Hindlimb muscle (tissue), 1 donor: Measurements from ENCODE around the gene FHL2. TPM values are rescaled to one million over a fixed set of nuclear protein-coding genes. Genes with fewer than 3 reads are reported as not detected.
"Not testable (repeated sequence)": the region's sequence is repeated elsewhere in the genome, so short reads cannot be mapped to it uniquely, and the experiment has no call there.

ENCODE experiments used
- DNase-seq: peaks from one replicate; pipeline ENCODE4 v3.0.0-alpha.2; 2013
- polyA plus RNA-seq: library from polyadenylated mRNA; unstranded; fragments of 120-200 nt; gene quantifications from one replicate; pipeline ENCODE4 v1.2.1, GENCODE V29; 2013; ENCODE audit not compliant: insufficient read length

Gene FHL2, protein sequence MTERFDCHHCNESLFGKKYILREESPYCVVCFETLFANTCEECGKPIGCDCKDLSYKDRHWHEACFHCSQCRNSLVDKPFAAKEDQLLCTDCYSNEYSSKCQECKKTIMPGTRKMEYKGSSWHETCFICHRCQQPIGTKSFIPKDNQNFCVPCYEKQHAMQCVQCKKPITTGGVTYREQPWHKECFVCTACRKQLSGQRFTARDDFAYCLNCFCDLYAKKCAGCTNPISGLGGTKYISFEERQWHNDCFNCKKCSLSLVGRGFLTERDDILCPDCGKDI
- polyA plus RNA-seq = 52.4 TPM

DNA sequence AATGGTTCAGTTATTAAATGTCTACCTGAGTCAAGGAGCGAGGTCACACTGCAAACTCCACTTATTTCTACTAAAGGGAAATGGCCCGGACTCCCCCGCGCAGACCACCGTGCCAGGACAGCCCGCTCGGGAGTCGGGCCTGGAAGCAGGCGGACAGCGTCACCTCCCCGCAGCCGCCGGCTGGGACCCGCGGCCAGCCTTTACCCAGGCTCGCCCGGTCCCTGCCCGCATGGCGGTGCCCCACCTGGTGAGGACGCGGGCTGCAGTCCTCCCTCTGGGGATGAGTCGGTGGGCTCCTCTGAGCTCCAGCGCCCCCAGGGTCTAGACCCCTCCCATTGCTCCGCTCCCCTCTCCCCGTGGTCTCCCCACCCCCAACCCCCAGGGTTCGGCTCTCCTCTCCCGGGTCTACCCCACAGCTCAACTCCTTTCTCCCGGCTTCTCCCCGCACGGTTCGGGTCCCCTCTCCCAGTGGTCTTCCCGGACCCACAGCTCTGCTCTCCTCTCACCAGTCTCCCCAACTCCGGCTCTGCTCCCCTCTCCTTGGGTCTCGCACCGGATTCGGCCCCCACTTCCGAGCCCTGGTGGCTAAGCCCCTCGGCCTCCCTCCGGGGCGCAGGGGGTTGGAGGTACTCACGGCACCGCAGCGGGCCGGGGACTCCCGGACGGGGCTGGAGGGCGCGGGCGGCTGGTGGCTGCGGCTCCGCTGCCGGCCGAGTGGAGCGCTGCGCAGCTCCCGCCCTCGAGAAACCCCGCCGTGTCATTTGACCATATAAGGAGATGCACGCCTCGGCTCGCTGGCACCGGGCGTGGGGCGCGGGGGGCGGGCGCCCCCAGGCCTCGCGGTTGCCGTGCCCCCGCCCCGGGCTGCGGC, at the start of gene FHL2:
Gene FHL2, minus strand, starts transcription at position 716 of the 871 bp plus-strand sequence. CDS start 12,535 bp downstream, outside the sequence.
- DNase-seq = peak; percentile 76

DNA sequence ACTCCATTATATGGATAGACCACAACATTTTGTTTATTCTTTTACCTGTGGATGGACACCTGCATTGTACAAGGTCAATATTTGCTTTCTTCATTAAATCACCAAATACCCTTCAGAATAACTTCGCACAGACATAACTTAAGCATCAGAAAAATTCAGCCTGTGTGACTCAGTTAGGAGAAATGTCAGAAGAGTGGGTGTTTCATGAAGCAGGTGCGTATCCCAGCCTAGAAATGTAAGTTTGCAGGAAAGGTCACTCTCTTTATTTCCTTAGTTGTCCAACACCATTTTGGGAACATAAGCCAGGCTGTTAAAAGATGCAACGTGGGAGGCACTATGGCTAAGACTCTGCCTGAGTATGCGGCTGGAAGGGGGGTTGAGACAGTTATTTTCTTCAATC, 48.6 kb upstream of the FHL2 start:
- no peak for DNase-seq

DNA sequence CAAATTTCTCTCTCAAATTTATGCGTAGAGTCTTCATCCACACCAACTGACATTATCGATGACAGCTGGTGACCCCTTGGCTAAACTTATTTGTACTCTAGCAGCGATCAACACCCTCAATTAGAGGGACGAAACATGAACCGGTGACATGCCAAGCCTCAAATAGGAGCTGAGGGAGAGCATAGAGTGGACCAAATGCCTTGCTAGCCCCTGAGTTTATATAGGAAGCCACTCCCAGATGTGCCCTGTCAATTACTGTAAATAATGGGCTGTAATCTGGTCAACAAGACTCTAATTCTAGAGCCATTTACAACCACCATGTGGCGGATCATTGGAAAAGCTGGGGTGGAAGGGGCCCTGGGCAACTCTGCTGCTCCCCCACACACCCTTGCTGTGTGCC, 47.6 kb upstream of the FHL2 start:
- DNase-seq = no peak

DNA sequence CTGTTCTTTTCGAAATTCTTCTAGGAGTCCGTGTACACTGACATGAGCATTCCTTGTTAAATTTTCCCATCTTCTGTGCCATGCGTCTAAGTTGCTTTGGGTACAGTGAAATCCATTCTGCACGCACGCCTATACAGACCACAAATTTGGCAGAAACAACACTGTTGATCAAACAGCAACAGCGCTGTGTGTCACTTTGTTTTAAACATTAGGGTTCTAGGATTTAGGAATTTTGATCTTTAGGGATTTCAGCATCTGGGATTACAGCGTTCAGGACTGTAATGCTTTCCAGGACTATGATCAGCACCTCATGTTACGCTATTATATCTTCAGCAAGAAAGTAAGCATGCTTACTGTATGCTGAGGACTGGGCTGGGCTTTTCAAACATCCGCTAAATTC, 47.1 kb upstream of the FHL2 start:
- DNase-seq = no peak

DNA sequence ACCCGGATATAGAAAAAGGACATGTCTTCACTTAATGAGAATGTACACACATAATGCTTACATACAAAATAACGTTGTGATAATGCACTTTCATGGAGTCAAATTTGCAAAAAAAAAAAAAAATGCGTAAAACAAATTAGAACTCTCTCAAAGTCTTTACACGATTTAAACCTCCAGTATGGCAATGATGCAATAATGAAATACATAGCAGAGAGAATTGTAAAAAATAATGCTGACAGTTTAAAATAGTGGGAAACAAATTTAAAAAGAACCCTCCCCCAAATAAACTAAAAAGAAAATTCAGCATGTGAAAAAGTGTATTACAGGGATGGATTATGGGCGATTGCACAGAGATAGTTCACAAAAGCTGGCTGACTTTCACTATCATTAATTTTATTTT, 46.6 kb upstream of the FHL2 start:
- no peak for DNase-seq

DNA sequence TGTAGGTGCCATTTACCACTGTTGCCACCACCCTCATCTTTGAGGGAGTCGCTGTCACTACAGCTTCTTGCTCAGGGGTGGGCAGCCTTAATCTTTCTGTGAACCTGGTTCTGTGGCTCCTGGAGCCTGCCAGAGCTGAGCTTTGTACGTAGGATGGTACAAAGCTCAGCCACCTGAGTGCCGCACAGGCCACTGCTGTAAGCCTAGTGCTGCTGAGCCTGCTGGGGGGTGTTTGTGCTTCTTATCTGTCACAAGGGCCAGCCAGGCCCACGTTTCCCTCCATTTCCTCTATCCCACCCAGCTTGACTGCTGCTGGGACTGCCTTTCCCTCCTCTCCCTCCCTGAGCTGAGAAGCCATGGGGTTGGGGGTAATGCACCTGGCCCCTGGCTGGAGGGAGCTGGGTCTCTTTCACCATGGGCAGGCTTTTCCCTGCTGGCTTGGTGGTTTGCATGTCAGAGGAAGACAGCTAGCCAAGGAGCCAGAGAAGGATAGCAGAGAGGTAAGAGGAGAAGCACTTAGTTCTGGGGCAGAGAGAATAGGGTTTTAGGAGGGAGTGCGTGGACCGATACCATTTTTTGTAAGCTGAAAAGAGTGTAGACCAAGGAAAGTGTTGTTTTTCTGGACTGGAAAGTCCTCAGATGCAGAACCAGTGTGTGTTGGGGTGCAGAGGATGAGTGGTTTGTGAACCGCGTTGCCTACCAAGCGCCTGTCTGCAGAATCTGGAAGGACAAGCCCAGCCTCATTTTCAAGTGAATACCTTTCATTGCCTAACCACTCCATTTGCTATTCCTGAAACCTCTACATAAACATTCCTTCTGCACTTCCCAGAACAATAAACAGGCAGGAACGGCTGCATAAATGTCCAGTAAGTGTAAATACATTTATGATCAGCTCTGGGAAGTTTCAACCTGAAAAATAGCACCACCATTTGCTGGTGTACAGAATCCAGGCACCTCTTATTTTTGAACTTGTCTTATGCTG, 45.1 kb upstream of the FHL2 start:
- no peak for DNase-seq

DNA sequence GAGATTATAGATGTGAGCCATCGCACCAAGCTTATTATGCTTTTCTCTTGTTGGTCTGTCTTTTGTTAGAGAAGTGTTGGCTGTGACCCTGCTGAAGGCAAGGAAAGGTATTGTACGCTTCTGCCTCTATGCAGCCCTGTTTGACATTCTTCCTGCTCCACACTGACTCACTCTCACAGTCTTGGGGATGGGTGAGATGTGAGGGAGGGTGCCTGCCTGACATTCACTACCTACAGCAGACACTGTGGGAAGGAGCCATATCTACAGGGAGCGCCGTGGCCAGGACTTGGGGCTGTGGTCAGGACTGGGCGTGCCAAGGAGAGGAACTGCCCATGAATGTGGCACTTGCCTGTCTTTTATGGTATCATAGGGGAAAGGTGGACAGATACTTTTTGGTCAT, 43.9 kb upstream of the FHL2 start:
- DNase-seq = no peak

DNA sequence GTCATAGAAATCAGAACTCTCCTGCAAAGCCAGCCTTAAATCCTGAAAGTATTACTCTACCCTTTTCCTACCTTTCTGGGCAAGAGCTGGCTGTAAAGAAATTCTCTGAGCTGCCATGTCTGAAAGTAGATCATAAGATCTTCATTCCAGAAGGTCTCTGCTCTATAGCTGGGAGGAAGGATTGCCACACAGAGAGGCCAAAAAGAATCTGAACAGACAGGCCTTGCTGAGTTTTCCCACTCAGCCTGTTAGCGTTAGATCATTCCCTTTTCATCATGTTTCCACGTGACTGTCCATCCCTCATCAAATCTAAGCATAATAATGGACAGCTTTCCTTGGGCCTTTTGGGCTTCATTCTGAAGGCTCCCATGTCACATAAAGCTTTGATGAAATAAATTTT, 43.2 kb upstream of the FHL2 start:
- DNase-seq = no peak

DNA sequence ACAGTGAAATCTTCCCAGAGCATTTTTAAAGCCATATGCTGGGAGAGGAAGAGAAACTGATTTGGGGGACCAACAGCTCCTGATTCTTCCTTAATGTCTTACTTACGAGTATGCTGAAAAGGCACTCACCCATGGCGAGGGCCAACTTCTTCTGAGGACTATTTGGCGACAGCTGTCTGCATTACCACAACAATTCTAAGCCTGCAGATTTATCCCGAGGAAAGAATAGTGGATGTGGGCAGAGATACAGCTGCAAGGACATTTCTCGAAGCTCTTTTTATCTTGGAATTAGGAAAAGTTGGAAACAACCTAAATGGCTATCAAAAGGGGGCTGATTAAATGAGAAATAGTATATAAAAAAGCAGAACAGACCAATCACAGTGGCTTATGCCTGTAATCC, 40.3 kb upstream of the FHL2 start:
- no peak for DNase-seq

DNA sequence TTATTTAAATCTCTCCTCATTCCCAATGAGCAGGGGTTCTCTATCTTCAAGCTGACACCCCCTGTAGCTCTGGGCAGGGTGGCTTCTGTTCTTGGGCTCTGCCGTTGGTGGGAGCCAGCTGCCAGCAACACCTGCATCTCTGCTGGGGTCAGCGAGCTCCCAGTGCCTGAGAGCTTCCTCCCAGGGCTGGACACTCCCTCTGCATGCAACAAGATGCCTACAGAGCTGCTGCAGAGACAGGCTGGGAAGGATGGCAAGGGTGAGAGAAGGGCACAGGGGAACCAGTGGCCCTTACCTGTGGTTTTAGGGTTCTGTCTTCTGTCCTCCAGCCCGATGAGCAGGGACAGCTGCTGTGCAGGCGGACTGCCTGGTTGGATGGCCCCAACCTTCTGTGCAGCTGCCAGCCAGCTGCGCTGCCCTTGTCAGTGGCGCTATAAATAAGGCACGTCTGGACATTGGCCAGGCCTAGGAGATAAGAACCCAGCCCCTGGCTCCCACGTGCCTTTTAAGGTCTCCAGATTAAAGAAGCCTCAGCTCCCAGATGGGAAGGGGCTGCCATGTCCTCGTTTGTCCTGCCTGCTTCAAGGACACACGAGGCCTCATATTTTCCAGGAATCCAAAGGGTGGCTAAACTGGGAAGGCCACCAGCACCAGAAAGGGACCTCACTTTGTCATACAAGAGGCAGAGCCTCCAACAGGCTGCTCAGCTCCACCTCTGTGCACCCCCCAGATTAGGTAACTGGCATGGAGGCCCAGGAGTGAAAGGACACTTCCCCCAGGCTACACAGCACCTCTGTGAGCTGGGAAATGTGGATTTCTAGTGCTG, 39.5 kb upstream of the FHL2 start:
- DNase-seq = peak; percentile 63

DNA sequence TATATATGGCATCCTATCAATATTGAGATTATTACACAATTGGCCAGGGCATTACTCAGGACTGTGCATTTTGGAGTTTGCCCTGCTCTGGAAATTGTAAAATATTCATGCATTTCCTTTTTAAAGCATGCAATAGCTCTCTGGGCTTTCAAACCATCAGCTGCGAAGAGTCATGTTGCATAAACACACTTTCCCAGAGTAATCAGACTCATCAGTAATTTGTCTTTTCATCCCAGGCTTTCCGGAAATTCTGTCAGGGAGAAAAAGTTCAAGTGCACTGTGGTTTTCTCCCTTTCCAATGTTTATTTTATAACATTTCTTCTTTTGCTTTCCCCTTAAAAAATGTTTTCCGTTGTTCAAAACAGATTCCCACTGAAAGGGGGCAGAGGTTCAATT, 38.9 kb upstream of the FHL2 start:
- no peak for DNase-seq

DNA sequence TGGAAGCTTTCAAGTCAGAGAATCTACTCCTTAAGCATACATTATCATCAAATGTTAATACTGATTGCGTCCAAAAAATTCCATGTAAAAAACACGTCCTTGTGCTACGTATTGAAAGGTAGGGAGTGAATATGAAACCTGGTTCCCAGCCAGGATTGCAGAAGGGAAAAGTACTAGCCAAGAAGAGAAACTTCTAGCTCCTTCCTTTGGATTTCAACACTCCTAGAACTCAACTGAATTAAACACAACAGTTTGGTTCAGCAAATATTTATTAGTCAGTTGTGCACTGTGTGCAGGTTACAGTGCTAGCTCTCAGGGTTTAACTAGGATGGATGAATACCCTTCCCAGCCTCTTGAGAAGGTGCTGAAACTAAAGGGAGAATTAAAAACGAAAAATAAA, 33.9 kb upstream of the FHL2 start:
- DNase-seq = no peak

DNA sequence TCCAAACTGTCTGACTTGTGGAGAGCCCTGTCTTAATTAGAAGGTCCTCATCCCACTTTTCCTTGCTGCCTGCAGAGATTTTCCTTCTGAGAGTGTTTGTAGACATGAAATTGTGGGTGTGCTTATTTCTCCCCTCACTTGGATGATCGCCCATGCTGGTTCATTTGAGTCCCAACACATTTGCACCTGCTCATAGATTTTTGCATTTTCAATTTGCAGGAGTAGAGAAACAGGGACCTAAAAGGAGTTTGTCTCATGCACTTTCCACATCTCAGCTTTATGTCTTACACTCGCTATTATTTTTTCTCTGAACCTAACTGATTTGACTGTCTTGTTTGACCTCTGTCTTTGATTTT, 33.2 kb upstream of the FHL2 start:
- DNase-seq = no peak

DNA sequence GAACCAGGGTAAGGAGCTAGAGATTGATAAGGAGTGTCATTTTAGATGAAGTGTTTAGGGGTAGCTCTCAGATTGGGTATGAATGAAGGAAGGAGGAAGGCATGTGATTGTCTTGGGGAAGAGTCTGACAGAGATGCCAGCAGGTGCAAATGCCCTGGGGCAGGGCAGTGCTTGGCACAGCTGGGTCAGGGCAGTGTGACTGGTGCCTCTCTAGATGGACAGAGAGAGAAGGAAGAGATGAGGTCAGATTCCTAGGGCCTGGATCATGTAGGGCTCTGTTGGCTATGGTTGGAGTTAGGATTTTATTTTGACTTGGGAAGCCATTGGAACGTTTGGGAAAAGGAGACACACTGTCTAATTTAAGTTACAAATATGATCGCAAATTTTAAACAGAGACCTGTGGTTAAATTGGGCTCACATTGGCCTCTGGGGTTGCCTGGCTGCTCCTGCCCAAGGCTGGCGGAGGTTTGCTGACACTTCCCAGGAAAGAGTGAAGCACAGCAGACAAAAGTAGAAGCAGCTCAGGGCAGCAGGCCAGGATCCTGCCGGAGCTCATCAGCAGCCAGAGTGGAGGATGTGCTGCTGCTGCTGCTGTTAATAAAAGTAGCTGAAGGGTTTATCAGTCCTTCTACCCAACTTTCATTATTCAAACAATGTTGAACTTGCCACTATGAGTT, 32.7 kb upstream of the FHL2 start:
- DNase-seq = peak; percentile 74

DNA sequence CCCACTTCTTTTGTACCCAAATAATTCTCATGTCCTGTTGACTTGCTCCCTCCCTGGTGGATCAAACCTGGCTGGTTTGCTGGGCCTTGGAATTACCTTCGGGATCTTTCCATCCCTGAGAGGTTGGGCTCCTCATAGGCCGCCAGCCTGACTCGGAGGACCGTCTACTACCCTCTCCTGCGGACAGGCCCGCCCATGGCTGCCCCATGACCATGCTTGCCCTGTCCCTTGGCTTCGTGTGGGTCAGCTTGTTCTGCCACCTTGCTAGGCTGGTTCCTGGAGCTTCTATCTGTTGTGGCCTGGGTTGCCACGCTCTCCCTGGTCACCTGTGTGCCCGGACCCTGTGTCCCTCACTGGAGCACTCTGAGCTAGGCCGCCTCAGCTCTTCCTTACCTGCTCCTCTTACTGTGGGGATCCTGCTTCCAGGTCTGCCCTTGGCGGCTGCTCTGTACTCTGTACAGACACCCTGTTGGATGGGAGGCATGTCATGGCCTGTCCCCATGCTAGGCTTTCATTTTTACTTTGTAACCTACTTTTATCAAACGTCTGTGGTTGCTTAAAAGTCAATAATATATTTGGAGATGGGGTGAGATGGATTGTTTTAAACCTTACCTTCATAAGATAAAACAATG, 29.7 kb upstream of the FHL2 start:
- no peak for DNase-seq

DNA sequence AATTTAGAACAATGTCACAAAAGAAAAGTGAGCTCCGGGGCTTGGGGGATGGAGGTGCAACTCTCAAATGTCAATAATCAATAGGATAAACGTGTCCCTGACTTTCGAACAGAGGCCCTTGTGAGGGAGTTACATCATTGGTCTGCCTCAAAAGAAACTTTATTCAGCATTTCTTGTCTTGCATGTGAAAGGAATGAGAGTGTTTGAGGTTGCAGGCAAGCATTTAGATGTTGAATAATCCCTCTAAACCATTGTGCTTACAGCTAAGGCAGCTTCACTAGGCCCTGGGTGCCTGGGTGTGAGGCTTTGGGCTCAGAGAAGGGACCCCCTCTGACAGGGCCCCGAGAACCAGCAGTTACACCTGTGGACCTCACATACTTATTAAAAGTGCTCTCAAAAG, 28.6 kb upstream of the FHL2 start:
- DNase-seq = no peak

DNA sequence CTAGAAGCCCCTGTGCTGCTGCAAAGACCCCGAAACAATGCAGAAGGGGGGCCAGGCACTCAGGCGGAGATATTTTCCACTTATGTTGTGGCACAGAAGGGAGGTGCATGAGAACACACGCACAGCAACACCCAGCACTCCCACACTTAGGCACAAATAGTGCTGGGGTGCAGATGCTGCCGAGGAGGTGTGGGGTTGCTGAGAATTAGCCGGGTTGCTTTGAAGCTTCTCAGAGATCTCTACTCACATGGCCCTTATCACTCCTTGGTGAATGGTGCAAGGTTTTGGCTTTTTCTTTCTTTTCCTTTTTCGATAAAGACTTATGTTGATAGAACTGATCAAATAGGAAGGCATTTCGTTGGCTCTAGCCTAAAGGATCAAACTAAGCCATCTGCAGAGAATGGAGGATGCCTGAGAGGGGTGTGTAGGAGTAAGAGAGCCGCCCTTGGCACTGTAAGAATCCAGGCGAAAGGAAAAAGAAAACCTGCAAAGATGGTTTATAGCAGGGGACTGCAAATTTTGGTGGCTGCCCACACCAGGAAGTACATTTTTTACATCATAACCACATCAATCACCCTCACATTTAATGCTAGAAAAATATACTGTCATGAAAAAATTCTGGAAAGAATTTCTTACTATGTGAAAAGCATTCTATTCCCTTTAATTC, 27.9 kb upstream of the FHL2 start:
- DNase-seq = no peak

DNA sequence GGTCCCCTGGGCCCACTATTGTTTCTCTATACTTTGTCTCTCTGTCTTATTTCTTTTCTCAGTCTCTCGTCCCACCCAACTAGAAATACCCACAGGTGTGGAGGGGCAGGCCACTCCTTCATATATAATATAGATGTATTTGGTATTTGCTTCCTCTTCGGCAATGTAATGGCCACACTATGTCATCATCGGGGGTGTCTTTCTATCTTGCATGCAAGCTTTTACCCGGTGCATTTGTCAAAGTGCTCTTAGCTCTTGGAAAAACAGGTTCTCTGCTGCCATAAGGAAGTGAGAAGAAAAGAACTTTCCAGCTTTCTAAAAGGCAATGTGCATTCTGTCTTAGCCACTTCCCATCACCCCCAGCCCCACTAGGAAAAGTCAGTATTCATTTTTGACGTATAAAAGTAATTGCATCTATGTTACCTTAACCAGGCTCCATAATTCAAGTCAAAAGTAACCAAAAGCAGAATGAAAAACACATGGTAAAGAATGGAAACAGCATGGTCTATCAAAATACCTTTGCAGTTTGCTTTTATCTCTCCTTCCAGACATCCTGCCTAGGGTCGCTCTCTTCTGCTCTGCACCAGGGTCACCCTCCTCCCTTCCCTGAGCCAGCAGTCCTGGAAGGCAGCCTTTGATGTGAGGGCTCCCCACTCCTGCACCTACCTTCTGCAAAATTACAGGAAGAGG, 27.2 kb upstream of the FHL2 start:
- DNase-seq = no peak

DNA sequence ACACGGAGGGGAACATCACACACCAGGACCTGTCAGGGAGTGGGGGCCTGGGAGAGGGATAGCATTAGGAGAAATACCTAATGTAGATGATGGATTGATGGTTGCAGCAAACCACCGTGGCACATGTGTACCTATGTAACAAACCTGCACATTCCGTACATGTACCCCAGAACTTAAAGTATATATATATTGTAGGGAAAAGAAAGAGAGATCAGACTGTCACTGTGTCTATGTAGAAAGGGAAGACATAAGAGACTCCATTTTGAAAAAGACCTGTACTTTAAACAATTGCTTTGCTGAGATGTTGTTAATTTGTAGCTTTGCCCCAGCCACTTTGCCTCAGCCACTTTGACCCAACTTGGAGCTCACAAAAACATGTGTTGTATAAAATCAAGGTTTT, 26.0 kb upstream of the FHL2 start:
- DNase-seq = not testable (repeated sequence)

DNA sequence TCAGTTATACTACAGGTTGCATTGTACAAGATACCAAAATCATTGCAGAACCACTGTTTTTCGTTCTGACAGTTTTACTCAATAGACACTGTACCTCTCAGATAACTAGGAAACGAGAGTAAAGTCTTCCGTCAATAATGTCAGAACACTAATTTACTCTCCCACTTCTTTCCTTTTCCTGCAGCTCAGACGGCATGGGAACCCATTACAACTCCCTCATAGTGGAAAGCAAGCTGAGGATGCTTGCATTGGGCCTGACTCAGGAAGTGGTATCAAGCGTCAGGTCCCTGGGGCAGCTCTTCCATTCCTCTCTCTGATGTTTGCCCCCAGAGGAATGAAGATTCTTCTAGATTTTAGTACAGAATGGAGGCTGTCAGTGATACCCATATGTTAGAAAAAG, 23.9 kb upstream of the FHL2 start:
- no peak for DNase-seq
